Thyroid gland (tissue), 4 donors: ENCODE data around the gene SLC22A1.

ENCODE experiments used
- POLR2A ChIP-seq, 2 donors: fragments of 450-650 bp; IDR thresholded peaks; one replicate each; pipeline ENCODE4 v1.6.1; 2017; ENCODE audit warnings: antibody characterized with exemption in 2 of 2, mild to moderate bottlenecking in 2 of 2, moderate library complexity in 1 of 2
- TF ChIP-seq, protein P1 (sequence below), 6 experiments: fragments of 200-600 bp in 3 of 6; fragments of 450-650 bp in 3 of 6; sonication (generic) in 3 of 6; IDR thresholded peaks; one replicate each; pipeline ENCODE4 v1.5.1; 2016 to 2019; ENCODE audit warnings: antibody characterized with exemption in 6 of 6, mild to moderate bottlenecking in 2 of 6, inconsistent platforms in 1 of 6, moderate library complexity in 1 of 6

DNA sequence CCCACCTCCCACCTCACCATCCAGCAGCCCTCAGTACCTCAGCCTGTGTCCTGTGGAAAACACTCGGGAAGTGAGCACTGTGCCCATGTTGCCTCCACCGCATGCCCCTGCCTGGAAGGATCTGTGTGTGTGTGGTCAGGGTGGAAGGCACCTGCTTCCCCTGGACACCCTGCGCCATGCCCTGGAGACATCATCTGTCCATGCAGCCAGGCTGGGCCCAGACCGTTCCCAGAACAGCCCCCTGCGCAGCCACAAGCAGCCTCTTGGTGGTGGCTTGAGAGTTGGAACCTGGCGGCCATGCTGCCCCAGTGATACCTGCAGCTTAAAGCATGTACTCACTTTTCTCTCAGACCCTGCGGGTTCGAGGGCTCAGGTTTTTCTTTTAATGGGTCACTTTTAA lies 34.9 kb upstream of the SLC22A1 start:
- TF ChIP-seq, protein P1, sequence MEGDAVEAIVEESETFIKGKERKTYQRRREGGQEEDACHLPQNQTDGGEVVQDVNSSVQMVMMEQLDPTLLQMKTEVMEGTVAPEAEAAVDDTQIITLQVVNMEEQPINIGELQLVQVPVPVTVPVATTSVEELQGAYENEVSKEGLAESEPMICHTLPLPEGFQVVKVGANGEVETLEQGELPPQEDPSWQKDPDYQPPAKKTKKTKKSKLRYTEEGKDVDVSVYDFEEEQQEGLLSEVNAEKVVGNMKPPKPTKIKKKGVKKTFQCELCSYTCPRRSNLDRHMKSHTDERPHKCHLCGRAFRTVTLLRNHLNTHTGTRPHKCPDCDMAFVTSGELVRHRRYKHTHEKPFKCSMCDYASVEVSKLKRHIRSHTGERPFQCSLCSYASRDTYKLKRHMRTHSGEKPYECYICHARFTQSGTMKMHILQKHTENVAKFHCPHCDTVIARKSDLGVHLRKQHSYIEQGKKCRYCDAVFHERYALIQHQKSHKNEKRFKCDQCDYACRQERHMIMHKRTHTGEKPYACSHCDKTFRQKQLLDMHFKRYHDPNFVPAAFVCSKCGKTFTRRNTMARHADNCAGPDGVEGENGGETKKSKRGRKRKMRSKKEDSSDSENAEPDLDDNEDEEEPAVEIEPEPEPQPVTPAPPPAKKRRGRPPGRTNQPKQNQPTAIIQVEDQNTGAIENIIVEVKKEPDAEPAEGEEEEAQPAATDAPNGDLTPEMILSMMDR (IDR thresholded peaks at IDR 0.05): no peak
- no peak for TF ChIP-seq POLR2A (IDR thresholded peaks at IDR 0.05)
